Suprapubic skin (tissue), 4 donors: ENCODE data around the gene URI1. TPM values are rescaled to one million over a fixed set of nuclear protein-coding genes. Genes with fewer than 3 reads are reported as not detected.

ENCODE experiments used
- DNase-seq, 2 donors: peaks; one replicate each; pipeline ENCODE4 v3.0.0-alpha.2; 2019; ENCODE audit warnings: low spot score in 2 of 2
- H3K27ac ChIP-seq: fragments of 200-600 bp; sonication (generic); one replicate; pipeline ENCODE4 v1.5.1; 2019
- H3K27me3 ChIP-seq: fragments of 200-600 bp; sonication (generic); one replicate; pipeline ENCODE4 v1.5.1; 2019
- H3K36me3 ChIP-seq: fragments of 200-600 bp; sonication (generic); one replicate; pipeline ENCODE4 v1.5.1; 2019
- H3K4me1 ChIP-seq: fragments of 200-600 bp; sonication (generic); one replicate; pipeline ENCODE4 v1.5.1; 2019
- H3K4me3 ChIP-seq: fragments of 200-600 bp; sonication (generic); one replicate; pipeline ENCODE4 v1.5.1; 2019; ENCODE audit warnings: mild to moderate bottlenecking
- H3K9me3 ChIP-seq: fragments of 200-600 bp; sonication (generic); one replicate; pipeline ENCODE4 v1.5.1; 2019
- EP300 ChIP-seq: sonication (generic); formaldehyde crosslinking; IDR thresholded peaks from one replicate; pipeline ENCODE4 v1.6.1; 2017; ENCODE audit warnings: antibody characterized with exemption
- POLR2A ChIP-seq, 2 donors: fragments of 450-650 bp; IDR thresholded peaks; one replicate each; pipeline ENCODE4 v1.6.1; 2017; ENCODE audit warnings: antibody characterized with exemption in 2 of 2, mild to moderate bottlenecking in 2 of 2, moderate library complexity in 2 of 2
- POLR2AphosphoS5 ChIP-seq, 3 donors: sonication (generic); formaldehyde crosslinking; IDR thresholded peaks; one replicate each; pipeline ENCODE4 v1.6.1; 2017; ENCODE audit warnings: antibody characterized with exemption in 3 of 3
- WGBS: methylation state at CpG from one replicate; pipeline ENCODE4 v1.1.5; 2018; 5-methylcytosine and 5-hydroxymethylcytosine counted together
- total RNA-seq, 4 donors: library from RNA; depleted of rRNA; stranded (reverse); fragments of >200 nt; gene quantifications; one replicate each; pipeline ENCODE4 v1.1.0, GENCODE V29; 2016
- TF ChIP-seq, protein P1 (sequence below), 2 donors: fragments of 200-600 bp in 1 of 2; fragments of 450-650 bp in 1 of 2; sonication (generic) in 1 of 2; IDR thresholded peaks; one replicate each; pipeline ENCODE4 v1.5.1; 2016 to 2019; ENCODE audit warnings: antibody characterized with exemption in 2 of 2, mild to moderate bottlenecking in 1 of 2, moderate library complexity in 1 of 2

The URI1 gene
- total RNA-seq, 4 donors from 2014 or later: 43.8 to 71.2 (median 58.8) TPM

DNA sequence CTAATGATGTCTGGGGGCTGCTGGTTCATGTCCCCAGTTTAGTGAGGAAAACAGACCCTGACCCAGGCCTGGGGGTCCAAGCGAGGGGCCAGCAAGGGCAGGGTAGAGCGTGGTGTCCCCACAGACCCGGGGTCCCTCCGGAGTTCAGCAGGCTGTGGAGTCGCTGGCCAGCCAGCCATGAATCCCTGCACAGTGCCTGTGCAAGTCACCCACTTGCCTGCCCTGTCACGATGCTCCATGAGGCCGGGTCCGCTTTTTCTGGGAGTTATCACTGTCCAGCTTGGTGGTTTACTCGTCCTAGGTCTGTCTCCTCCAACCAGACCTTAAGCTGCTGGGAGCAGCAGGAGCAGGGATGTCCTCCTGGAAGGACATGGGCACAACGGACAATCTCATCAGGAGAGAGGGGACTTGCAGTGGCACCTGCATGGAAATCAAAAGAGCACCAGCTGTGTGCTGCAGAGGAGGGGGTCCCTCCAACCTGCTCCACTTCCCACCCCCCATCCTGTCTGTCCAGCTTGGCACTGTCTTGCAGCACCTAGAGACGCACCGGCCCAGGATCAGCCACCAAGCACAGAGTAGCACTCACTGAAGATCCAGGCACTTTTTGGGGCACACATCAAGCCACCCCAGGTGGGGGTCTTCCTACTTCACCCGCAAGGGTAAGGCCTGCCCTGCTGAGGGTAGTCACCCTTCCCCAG lies 121.8 kb downstream of the URI1 start:
- peak in 1 of 2 donors; percentile 45 for DNase-seq
- WGBS: 75% methylated on average over 4 of the region's 13 CpGs
- H3K9me3 ChIP-seq: no peaks in the 10 kb centered on the region

DNA sequence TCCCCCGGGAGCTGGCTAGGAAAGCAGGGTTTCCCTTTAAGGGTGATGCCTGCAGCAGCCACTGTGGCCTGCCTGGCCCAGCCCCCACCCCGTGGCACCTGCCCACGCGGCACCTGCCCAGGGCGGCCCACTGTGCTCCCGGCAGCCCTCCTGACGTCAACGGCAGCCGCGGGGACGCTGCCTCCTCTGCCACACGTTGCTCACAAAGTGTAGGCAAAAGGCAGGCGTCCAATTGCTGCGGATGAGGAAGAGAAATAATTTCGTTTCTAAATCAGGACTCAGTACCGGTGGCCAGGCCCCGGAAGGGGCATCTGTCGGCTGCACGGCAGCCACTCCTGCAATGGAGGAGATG lies 122.3 kb downstream of the URI1 start:
- DNase-seq: peak in 1 of 2 donors; percentile 37
- 62% methylated on average over 13 of the region's 19 CpGs for WGBS
- TF ChIP-seq, protein P1, sequence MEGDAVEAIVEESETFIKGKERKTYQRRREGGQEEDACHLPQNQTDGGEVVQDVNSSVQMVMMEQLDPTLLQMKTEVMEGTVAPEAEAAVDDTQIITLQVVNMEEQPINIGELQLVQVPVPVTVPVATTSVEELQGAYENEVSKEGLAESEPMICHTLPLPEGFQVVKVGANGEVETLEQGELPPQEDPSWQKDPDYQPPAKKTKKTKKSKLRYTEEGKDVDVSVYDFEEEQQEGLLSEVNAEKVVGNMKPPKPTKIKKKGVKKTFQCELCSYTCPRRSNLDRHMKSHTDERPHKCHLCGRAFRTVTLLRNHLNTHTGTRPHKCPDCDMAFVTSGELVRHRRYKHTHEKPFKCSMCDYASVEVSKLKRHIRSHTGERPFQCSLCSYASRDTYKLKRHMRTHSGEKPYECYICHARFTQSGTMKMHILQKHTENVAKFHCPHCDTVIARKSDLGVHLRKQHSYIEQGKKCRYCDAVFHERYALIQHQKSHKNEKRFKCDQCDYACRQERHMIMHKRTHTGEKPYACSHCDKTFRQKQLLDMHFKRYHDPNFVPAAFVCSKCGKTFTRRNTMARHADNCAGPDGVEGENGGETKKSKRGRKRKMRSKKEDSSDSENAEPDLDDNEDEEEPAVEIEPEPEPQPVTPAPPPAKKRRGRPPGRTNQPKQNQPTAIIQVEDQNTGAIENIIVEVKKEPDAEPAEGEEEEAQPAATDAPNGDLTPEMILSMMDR (IDR thresholded peaks at IDR 0.05): no peak
- TF ChIP-seq POLR2AphosphoS5 (IDR thresholded peaks at IDR 0.05): no peak
- TF ChIP-seq EP300: no peak
- TF ChIP-seq POLR2A (IDR thresholded peaks at IDR 0.05): no peak
- Histone ChIP-seq H3K36me3 (no peaks in the 10 kb centered on the region), H3K4me3 (no peak overlapping the region), H3K27me3 (peaks cover 29% of the 10 kb centered on the region), H3K27ac (no peak overlapping the region), H3K4me1 (no peaks in the 10 kb centered on the region), H3K9me3 (no peaks in the 10 kb centered on the region)

More for the DNA sequence above, 121.8 kb downstream of the URI1 start:
- Histone ChIP-seq H3K27me3 (peaks cover 29% of the 10 kb centered on the region), H3K4me3 (no peak overlapping the region), H3K36me3 (no peaks in the 10 kb centered on the region), H3K27ac (no peak overlapping the region), H3K4me1 (no peaks in the 10 kb centered on the region)
- TF ChIP-seq POLR2AphosphoS5 (IDR thresholded peaks at IDR 0.05) (no peak), EP300 (no peak), POLR2A (IDR thresholded peaks at IDR 0.05) (no peak)
- TF ChIP-seq, protein P1 (IDR thresholded peaks at IDR 0.05): no peak

DNA sequence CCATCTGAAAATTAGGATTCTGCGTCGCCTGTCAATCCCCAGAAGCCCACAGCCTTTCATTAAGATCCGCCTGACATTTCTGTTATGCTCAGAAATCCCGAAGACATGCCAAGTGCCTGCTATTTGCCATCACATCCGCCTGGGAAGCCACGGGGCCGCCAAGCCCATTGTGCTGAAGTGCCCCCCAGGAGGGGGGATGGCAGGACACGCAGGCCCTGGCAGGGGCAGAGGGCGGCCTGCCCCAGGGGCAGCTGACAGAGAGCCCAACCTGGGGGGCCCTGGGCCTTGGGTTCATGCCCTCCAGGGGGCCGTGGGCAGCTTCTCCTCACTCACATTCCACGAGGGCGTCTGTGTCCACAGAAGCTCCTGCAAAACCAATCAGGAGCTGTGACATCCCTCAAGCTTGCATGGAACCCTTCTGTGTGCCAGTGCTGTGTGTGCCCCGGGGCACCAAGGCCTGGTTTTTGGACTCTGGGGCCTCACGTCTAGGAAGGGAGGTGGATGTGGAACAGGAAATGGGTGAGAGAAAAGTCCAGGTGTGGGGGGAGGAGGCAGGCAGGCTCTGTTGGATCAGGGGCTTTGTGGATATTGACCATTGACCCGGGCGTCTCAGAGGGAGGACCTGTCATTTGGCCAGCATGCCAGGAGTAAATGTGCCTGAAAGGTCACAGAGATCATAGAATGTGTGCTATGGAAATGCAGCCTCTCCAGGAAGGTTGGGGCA lies 122.9 kb downstream of the URI1 start:
- Histone ChIP-seq H3K4me3 (no peak overlapping the region), H3K9me3 (no peaks in the 10 kb centered on the region), H3K27ac (no peak overlapping the region), H3K4me1 (no peaks in the 10 kb centered on the region), H3K36me3 (no peaks in the 10 kb centered on the region), H3K27me3 (peaks cover 29% of the 10 kb centered on the region)
- peak in 1 of 2 donors; percentile 50 for DNase-seq
- WGBS: 68% methylated on average over 10 of the region's 16 CpGs
- TF ChIP-seq EP300: no peak
- TF ChIP-seq, protein P1 (IDR thresholded peaks at IDR 0.05): no peak
- no peak for TF ChIP-seq POLR2A (IDR thresholded peaks at IDR 0.05)
- TF ChIP-seq POLR2AphosphoS5 (IDR thresholded peaks at IDR 0.05): no peak

DNA sequence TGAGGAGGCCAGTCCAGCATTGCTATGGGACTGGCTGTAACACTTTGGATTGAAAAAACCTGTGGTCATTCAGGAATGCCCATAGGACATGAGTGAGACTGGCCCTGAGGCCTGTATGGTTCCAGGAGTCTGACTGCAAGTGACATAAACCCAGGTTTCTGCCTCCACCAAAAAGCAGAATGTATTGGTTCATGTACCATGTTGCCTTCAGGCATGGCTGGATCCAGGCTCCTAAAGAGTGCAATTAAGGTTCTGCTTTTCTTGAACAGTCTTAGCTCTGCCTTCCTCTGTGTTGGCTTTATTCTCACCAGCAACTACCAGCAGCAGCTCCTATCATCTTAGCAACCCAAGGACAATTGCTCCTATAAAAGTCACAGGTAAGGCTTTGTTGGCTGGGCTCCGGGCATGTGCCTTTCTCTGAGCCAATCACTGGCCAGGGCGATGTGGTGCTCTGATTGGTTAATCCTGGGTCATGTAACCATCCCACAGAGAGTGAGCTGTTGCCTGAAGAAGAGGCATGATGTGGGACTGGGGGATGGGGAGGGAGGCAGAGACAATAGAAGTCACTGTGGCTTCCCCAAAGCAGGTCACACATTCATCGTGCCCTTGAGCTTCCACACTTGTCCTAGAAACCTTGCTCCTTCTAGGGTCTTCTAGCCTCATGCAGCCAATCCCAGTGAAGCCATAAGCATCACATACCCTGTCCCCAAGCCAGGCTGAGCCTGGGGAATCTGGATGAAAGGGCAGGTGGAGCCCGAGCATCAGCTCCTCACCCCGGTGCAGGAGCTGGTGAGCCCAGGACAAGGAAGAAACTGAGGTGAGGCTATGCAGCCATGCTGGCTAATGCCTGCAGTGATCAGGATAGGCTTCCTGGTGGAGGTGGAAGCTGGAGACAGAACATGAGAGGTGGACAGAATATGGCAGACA lies 123.9 kb downstream of the URI1 start:
- WGBS: 82% methylated on average over 5 of the region's 5 CpGs
- Histone ChIP-seq H3K27me3 (peaks cover 29% of the 10 kb centered on the region), H3K36me3 (no peaks in the 10 kb centered on the region), H3K4me1 (no peaks in the 10 kb centered on the region), H3K9me3 (no peaks in the 10 kb centered on the region), H3K27ac (no peak overlapping the region), H3K4me3 (no peak overlapping the region)
- DNase-seq: peak in 1 of 2 donors; percentile 29
- TF ChIP-seq, protein P1 (IDR thresholded peaks at IDR 0.05): no peak
- no peak for TF ChIP-seq POLR2A (IDR thresholded peaks at IDR 0.05)

Other genes starting within 250 kb of the URI1 start
- 10 to 100 TPM; 19.6 to 35.8 (median 27.3) TPM for gene C19orf12, start 227.0 kb upstream of the URI1 start, total RNA-seq
- 10 to 100 TPM in 1 of 4 donors, 1 to 10 TPM in 3; 2.5 to 11.0 (median 6.0) TPM for gene CCNE1, start 130.2 kb upstream of the URI1 start, total RNA-seq